Lower lobe of right lung (tissue), 2 donors: ENCODE measurements around the gene HOXC5. TPM values are rescaled to one million over a fixed set of nuclear protein-coding genes. Genes with fewer than 3 reads are reported as not detected.

Source experiments
- ATAC-seq, 2 donors: fragments of 200-7000 bp; cut with Tn5 transposase; one replicate each; pipeline ENCODE4 v1.9.1; 2020 to 2022; ENCODE audit warnings: mild to moderate bottlenecking in 2 of 2, moderate library complexity in 2 of 2
- DNase-seq: peaks from one replicate; pipeline ENCODE4 v3.0.0-alpha.2; 2020
- H3K27ac ChIP-seq: fragments of 200-600 bp; one replicate; pipeline ENCODE4 v1.8.0; 2022
- H3K27me3 ChIP-seq: fragments of 200-600 bp; one replicate; pipeline ENCODE4 v1.8.0; 2022; ENCODE audit warnings: low read depth
- H3K36me3 ChIP-seq: fragments of 200-600 bp; one replicate; pipeline ENCODE4 v1.8.0; 2022; ENCODE audit warnings: mild to moderate bottlenecking
- H3K4me1 ChIP-seq: fragments of 200-600 bp; one replicate; pipeline ENCODE4 v1.8.0; 2022
- H3K4me3 ChIP-seq: fragments of 200-600 bp; one replicate; pipeline ENCODE4 v1.8.0; 2022; ENCODE audit warnings: mild to moderate bottlenecking
- H3K9me3 ChIP-seq: fragments of 200-600 bp; one replicate; pipeline ENCODE4 v1.8.0; 2022
- CTCF ChIP-seq: fragments of 200-600 bp; IDR thresholded peaks from one replicate; pipeline ENCODE4 v1.8.0; 2022; ENCODE audit warnings: antibody characterized with exemption, mild to moderate bottlenecking
- intact Hi-C: fragments of 100-400 bp; cut with DNase I; formaldehyde crosslinking; loops from one replicate; pipeline ENCODE4 v1.11.0; 2022
- total RNA-seq: library from RNA; stranded (reverse); fragmentation: NEBNext Ultra II Directional; extraction: Animal tissue kit (Norgen Biotek cat#: 25700); gene quantifications from one replicate; pipeline ENCODE4 v1.2.1, GENCODE V29; 2021
- donor health status: DM: no; HTN: yes; CAD: no; lungs with severe emphysema.

Gene HOXC5
- total RNA-seq, 1 donor from 2014 or later = not detected

GRCh38 chr12:54022960-54023884, 9.6 kb upstream of the HOXC5 start:
- no peak for ATAC-seq
- Histone ChIP-seq H3K27ac (no peak overlapping the region), H3K4me3 (no peak overlapping the region), H3K36me3 (no peaks in the 10 kb centered on the region), H3K4me1 (peaks cover 5% of the 10 kb centered on the region), H3K9me3 (no peaks in the 10 kb centered on the region), H3K27me3 (peaks cover 100% of the 10 kb centered on the region)
- intact Hi-C loops = no loop called here
- DNase-seq = no peak
- no peak for TF ChIP-seq CTCF

- Histone ChIP-seq H3K36me3 (no peaks in the 10 kb centered on the region), H3K27ac (no peak overlapping the region), H3K4me1 (no peaks in the 10 kb centered on the region), H3K4me3 (no peak overlapping the region), H3K9me3 (no peaks in the 10 kb centered on the region), H3K27me3 (peaks cover 100% of the 10 kb centered on the region)
- no peak for ATAC-seq
- TF ChIP-seq CTCF = no peak
- intact Hi-C loops = no loop called here
- no peak for DNase-seq
Measured at GRCh38 chr12:54024127-54024526, 8.7 kb upstream of the HOXC5 start.

GRCh38 chr12:54024581-54025305, 8.1 kb upstream of the HOXC5 start:
- Histone ChIP-seq H3K4me1 (no peaks in the 10 kb centered on the region), H3K27ac (no peak overlapping the region), H3K27me3 (peaks cover 100% of the 10 kb centered on the region), H3K4me3 (no peak overlapping the region), H3K36me3 (no peaks in the 10 kb centered on the region), H3K9me3 (no peaks in the 10 kb centered on the region)
- TF ChIP-seq CTCF = no peak
- no peak for DNase-seq
- intact Hi-C loops = no loop called here
- ATAC-seq = no peak

GRCh38 chr12:54025499-54026405, 7.1 kb upstream of the HOXC5 start:
- H3K4me3 ChIP-seq = no peak overlapping the region
- ATAC-seq (no peak), DNase-seq (no peak)
- no peaks in the 10 kb centered on the region for H3K9me3 ChIP-seq
- H3K4me1 ChIP-seq = peaks cover 1% of the 10 kb centered on the region
- H3K36me3 ChIP-seq = no peaks in the 10 kb centered on the region
- no peak for TF ChIP-seq CTCF
- H3K27me3 ChIP-seq = peaks cover 100% of the 10 kb centered on the region
- no peak overlapping the region for H3K27ac ChIP-seq
- intact Hi-C loops = no loop called here
